Lower leg skin (tissue), 3 donors: Measurements from ENCODE around the gene NRXN3.

ENCODE experiments used
- CTCF ChIP-seq, 3 donors: fragments of 450-650 bp; IDR thresholded peaks; one replicate each; pipeline ENCODE4 v1.5.1; 2016; ENCODE audit warnings: antibody characterized with exemption in 3 of 3, mild to moderate bottlenecking in 3 of 3, moderate library complexity in 2 of 3
- POLR2A ChIP-seq, 2 donors: fragments of 450-650 bp; IDR thresholded peaks; one replicate each; pipeline ENCODE4 v1.6.1; 2016 to 2017; ENCODE audit warnings: antibody characterized with exemption in 2 of 2, mild to moderate bottlenecking in 1 of 2, moderate library complexity in 1 of 2

GRCh38 chr14:79562185-79562584 lies 1392.0 kb downstream of the NRXN3 start:
- no peak for TF ChIP-seq CTCF (IDR thresholded peaks at IDR 0.05)
- TF ChIP-seq POLR2A (IDR thresholded peaks at IDR 0.05), result no peak
